Measurements from ENCODE around the gene ADAMTS4. TPM values are rescaled to one million over a fixed set of nuclear protein-coding genes. Genes with fewer than 3 reads are reported as not detected.

The ADAMTS4 gene
- total and polyA plus RNA-seq, 2 donors (not counting 3 experiments of a cell fraction or from before 2014, with no cell fraction given) = 2.5 to 13.6 TPM

GRCh38 chr1:161206411-161207140 is 7.7 kb upstream of the ADAMTS4 start:
- peaks cover 36% of the 10 kb centered on the region for H3K79me2 ChIP-seq (ENCODE audit: control insufficient read depth, insufficient read depth, low read length)
- no peaks in the 10 kb centered on the region for H3K27me3 ChIP-seq (ENCODE audit: control insufficient read depth in 2 of 2, insufficient read depth in 2 of 2, low read length in 2 of 2)
- BruUV-seq (replicated peaks) = no TSS peak
- no peak overlapping the region for H3K4me2 ChIP-seq (ENCODE audit: insufficient read depth, low read length)
- H4K20me1 ChIP-seq (replicated peaks; ENCODE audit: control insufficient read depth, extremely low read depth, insufficient read depth, low read length) = no peaks in the 10 kb centered on the region
- H3K36me3 ChIP-seq (ENCODE audit: control insufficient read depth in 2 of 2, extremely low read depth in 1 of 2, insufficient read depth in 2 of 2, low read length in 2 of 2) = peaks cover 19 to 29% of the 10 kb centered on the region in 2 experiments
- FAIRE-seq = no peak
- H3K9me1 ChIP-seq (replicated peaks; ENCODE audit: control insufficient read depth, extremely low read depth, insufficient read depth, low read length) = no peaks in the 10 kb centered on the region
- peaks cover 20% of the 10 kb centered on the region for H3K4me1 ChIP-seq (ENCODE audit: control insufficient read depth, extremely low read depth, insufficient read depth, low read length)
- H2AFZ ChIP-seq (ENCODE audit: low read depth, low read length) = no peak overlapping the region
- H3K4me3 ChIP-seq (replicated peaks in 1 of 3; ENCODE audit: insufficient read depth in 1 of 3, low read depth in 1 of 3, low read length in 3 of 3) = no peak overlapping the region
- peak; percentile 22 for TF ChIP-seq FOS (IDR thresholded peaks at IDR 0.05; ENCODE audit: borderline replicate concordance, insufficient read depth, low read length)
- TF ChIP-seq JUN (IDR thresholded peaks at IDR 0.05; ENCODE audit: borderline replicate concordance, insufficient read depth, insufficient read length, low read depth) = no peak
- TF ChIP-seq GATA2 (IDR thresholded peaks at IDR 0.05; ENCODE audit: insufficient read depth, insufficient read length, low read depth, low read length) = no peak
- no peak for TF ChIP-seq MAX (IDR thresholded peaks at IDR 0.05; ENCODE audit: insufficient read depth, insufficient read length)
- no peak for TF ChIP-seq CTCF (IDR thresholded peaks at IDR 0.05; ENCODE audit: extremely low read depth in 1 of 2, insufficient read depth in 1 of 2, low read depth in 1 of 2, low read length in 2 of 2)
- no peak for TF ChIP-seq POLR2AphosphoS5 (IDR thresholded peaks at IDR 0.05; ENCODE audit: insufficient read depth, low read depth, low read length)
- CTCF ChIA-PET = interaction anchor here (0.7 to 5.1 kb wide), 12 partner anchors 8 to 178 kb away, joined by 3 to 28 read pairs (median 4); partner anchors contain the start of genes ADAMTS4, FCER1G and TOMM40L
- dilution Hi-C loops (cut with MboI; ENCODE audit: extremely low pct_ligation_motif_present, low sequenced_read_pairs) = no loop called here
- no peaks in the 10 kb centered on the region for H3K9me3 ChIP-seq (replicated peaks; ENCODE audit: control insufficient read depth, insufficient read depth, low read length)
- H3K27ac ChIP-seq (ENCODE audit: insufficient read depth, low read depth, low read length) = peak overlapping the region; percentile 35
- intact Hi-C loops (cut with micrococcal nuclease) = no loop called here
- DNase-seq (ENCODE audit: low read depth, low spot score) = no peak
- no peak overlapping the region for H3K9ac ChIP-seq (replicated peaks; ENCODE audit: extremely low read depth, insufficient read depth, low read length)
- POLR2A ChIA-PET = interaction anchor here (0.5 to 0.6 kb wide), 2 partner anchors 11 to 15 kb away, joined by 3 to 4 read pairs; no protein-coding TSS in a partner anchor

Measured in endothelial cell of umbilical vein (primary cell).